IgD-negative memory B cell (primary cell): ENCODE results near the gene PHF8. TPM values are rescaled to one million over a fixed set of nuclear protein-coding genes. Genes with fewer than 3 reads are reported as not detected.

Experiments used
- H3K27ac Mint-ChIP-seq, 3 donors: one replicate each; pipeline ENCODE4 v1.8.0; 2020 to 2022; ENCODE audit warnings: mild to moderate bottlenecking in 3 of 3, mixed read lengths in 3 of 3, moderate library complexity in 1 of 3
- H3K27me3 Mint-ChIP-seq: one replicate; pipeline ENCODE4 v1.8.0; 2021; ENCODE audit warnings: mixed read lengths
- H3K36me3 Mint-ChIP-seq: one replicate; pipeline ENCODE4 v1.8.0; 2020; ENCODE audit warnings: mild to moderate bottlenecking, mixed read lengths
- H3K4me1 Mint-ChIP-seq, 3 donors: one replicate each; pipeline ENCODE4 v1.8.0; 2020 to 2022; ENCODE audit warnings: mixed read lengths in 3 of 3, mild to moderate bottlenecking in 1 of 3
- H3K4me3 Mint-ChIP-seq, 4 donors: one replicate each; pipeline ENCODE4 v1.8.0; 2020 to 2022; ENCODE audit warnings: mild to moderate bottlenecking in 4 of 4, mixed read lengths in 4 of 4, moderate library complexity in 3 of 4
- H3K9me3 Mint-ChIP-seq, 3 donors: one replicate each; pipeline ENCODE4 v1.8.0; 2020 to 2021; ENCODE audit warnings: mixed read lengths in 3 of 3, mild to moderate bottlenecking in 1 of 3
- polyA plus RNA-seq: library from polyadenylated mRNA; unstranded; fragments of 300-500 nt; fragmentation: Illumina TruSeq; gene quantifications from one replicate; pipeline ENCODE4 v1.2.3, GENCODE V29; 2021

The PHF8 gene
- polyA plus RNA-seq: 13.6 TPM

- Mint-ChIP-seq H3K9me3 (no peaks in the 10 kb centered on the region), H3K27me3 (no peaks in the 10 kb centered on the region), H3K36me3 (peaks cover 2% of the 10 kb centered on the region), H3K4me3 (peak within 1 kb of the TSS; percentile 91 to 100 (median 95)), H3K4me1 (peaks cover 1 to 14% (median 8%) of the 10 kb centered on the region in 3 donors), H3K27ac (peak within 1 kb of the TSS; percentile 96 to 100 (median 99))
Observed at GRCh38 chrX:54044126-54044876, at the start of gene PHF8. PHF8 (minus strand) TSS chrX:54044473; CDS start chrX:54042728, 1,745 bp downstream.

- Mint-ChIP-seq H3K4me3 (no peak overlapping the region), H3K9me3 (peaks cover 0 to 2% (median 0%) of the 10 kb centered on the region in 3 donors), H3K4me1 (no peaks in the 10 kb centered on the region), H3K36me3 (no peaks in the 10 kb centered on the region), H3K27me3 (no peaks in the 10 kb centered on the region), H3K27ac (no peak overlapping the region)
Observed at GRCh38 chrX:54093571-54093970, 49.3 kb upstream of the PHF8 start.

GRCh38 chrX:54093159-54093558 is 48.9 kb upstream of the PHF8 start:
- H3K4me1 Mint-ChIP-seq: no peaks in the 10 kb centered on the region
- H3K9me3 Mint-ChIP-seq: peaks cover 0 to 2% (median 0%) of the 10 kb centered on the region in 3 donors
- H3K36me3 Mint-ChIP-seq: no peaks in the 10 kb centered on the region
- H3K27me3 Mint-ChIP-seq: no peaks in the 10 kb centered on the region
- H3K27ac Mint-ChIP-seq: peak overlapping the region in 1 of 3 donors; percentile 47
- H3K4me3 Mint-ChIP-seq: no peak overlapping the region

- no peaks in the 10 kb centered on the region for H3K27me3 Mint-ChIP-seq
- H3K36me3 Mint-ChIP-seq: no peaks in the 10 kb centered on the region
- no peak overlapping the region for H3K27ac Mint-ChIP-seq
- no peak overlapping the region for H3K4me3 Mint-ChIP-seq
- no peaks in the 10 kb centered on the region for H3K4me1 Mint-ChIP-seq
- H3K9me3 Mint-ChIP-seq: peaks cover 0 to 2% (median 0%) of the 10 kb centered on the region in 3 donors
Observed at GRCh38 chrX:54090880-54091279, 46.6 kb upstream of the PHF8 start.

- Mint-ChIP-seq H3K4me3 (no peak overlapping the region), H3K4me1 (no peaks in the 10 kb centered on the region), H3K9me3 (peaks cover 0 to 2% (median 0%) of the 10 kb centered on the region in 3 donors), H3K27me3 (no peaks in the 10 kb centered on the region), H3K36me3 (peaks cover 2% of the 10 kb centered on the region), H3K27ac (no peak overlapping the region)
Observed at GRCh38 chrX:54089191-54089590, 44.9 kb upstream of the PHF8 start.

- Mint-ChIP-seq H3K27me3 (no peaks in the 10 kb centered on the region), H3K36me3 (peaks cover 2% of the 10 kb centered on the region), H3K9me3 (peaks cover 0 to 2% (median 0%) of the 10 kb centered on the region in 3 donors)
Observed at GRCh38 chrX:54087661-54088060, 43.4 kb upstream of the PHF8 start.

GRCh38 chrX:54085666-54086065 is 41.4 kb upstream of the PHF8 start:
- H3K36me3 Mint-ChIP-seq: peaks cover 2% of the 10 kb centered on the region
- H3K27ac Mint-ChIP-seq: no peak overlapping the region
- no peaks in the 10 kb centered on the region for H3K27me3 Mint-ChIP-seq
- H3K9me3 Mint-ChIP-seq: no peaks in the 10 kb centered on the region
- H3K4me3 Mint-ChIP-seq: no peak overlapping the region
- H3K4me1 Mint-ChIP-seq: no peaks in the 10 kb centered on the region

More at GRCh38 chrX:54087661-54088060, 43.4 kb upstream of the PHF8 start:
- H3K27ac Mint-ChIP-seq: no peak overlapping the region
- H3K4me1 Mint-ChIP-seq: no peaks in the 10 kb centered on the region
- H3K4me3 Mint-ChIP-seq: no peak overlapping the region

- no peaks in the 10 kb centered on the region for H3K4me1 Mint-ChIP-seq
- H3K27me3 Mint-ChIP-seq: no peaks in the 10 kb centered on the region
- H3K4me3 Mint-ChIP-seq: no peak overlapping the region
- H3K9me3 Mint-ChIP-seq: no peaks in the 10 kb centered on the region
- H3K27ac Mint-ChIP-seq: no peak overlapping the region
- peaks cover 3% of the 10 kb centered on the region for H3K36me3 Mint-ChIP-seq
Observed at GRCh38 chrX:54076903-54077302, 32.6 kb upstream of the PHF8 start.

GRCh38 chrX:54074826-54075225 is 30.6 kb upstream of the PHF8 start:
- H3K27ac Mint-ChIP-seq: no peak overlapping the region
- no peak overlapping the region for H3K4me3 Mint-ChIP-seq
- H3K27me3 Mint-ChIP-seq: no peaks in the 10 kb centered on the region
- H3K36me3 Mint-ChIP-seq: peaks cover 3% of the 10 kb centered on the region
- no peaks in the 10 kb centered on the region for H3K4me1 Mint-ChIP-seq
- no peaks in the 10 kb centered on the region for H3K9me3 Mint-ChIP-seq

- H3K4me1 Mint-ChIP-seq: no peaks in the 10 kb centered on the region
- H3K4me3 Mint-ChIP-seq: no peak overlapping the region
- peaks cover 3% of the 10 kb centered on the region for H3K36me3 Mint-ChIP-seq
- H3K9me3 Mint-ChIP-seq: peaks cover 0 to 1% (median 0%) of the 10 kb centered on the region in 3 donors
- no peaks in the 10 kb centered on the region for H3K27me3 Mint-ChIP-seq
- H3K27ac Mint-ChIP-seq: no peak overlapping the region
Observed at GRCh38 chrX:54067766-54068165, 23.5 kb upstream of the PHF8 start.

GRCh38 chrX:54066841-54067240 is 22.6 kb upstream of the PHF8 start:
- H3K27me3 Mint-ChIP-seq: no peaks in the 10 kb centered on the region

GRCh38 chrX:54064564-54064963 is 20.3 kb upstream of the PHF8 start:
- Mint-ChIP-seq H3K4me1 (no peaks in the 10 kb centered on the region), H3K9me3 (peaks cover 0 to 1% (median 0%) of the 10 kb centered on the region in 3 donors), H3K27me3 (no peaks in the 10 kb centered on the region), H3K27ac (no peak overlapping the region), H3K36me3 (peaks cover 2% of the 10 kb centered on the region), H3K4me3 (no peak overlapping the region)

More at GRCh38 chrX:54066841-54067240, 22.6 kb upstream of the PHF8 start:
- no peak overlapping the region for H3K4me3 Mint-ChIP-seq
- H3K9me3 Mint-ChIP-seq: peaks cover 0 to 1% (median 0%) of the 10 kb centered on the region in 3 donors
- H3K4me1 Mint-ChIP-seq: no peaks in the 10 kb centered on the region
- H3K36me3 Mint-ChIP-seq: peaks cover 3% of the 10 kb centered on the region
- no peak overlapping the region for H3K27ac Mint-ChIP-seq

- Mint-ChIP-seq H3K9me3 (peaks cover 0 to 1% (median 0%) of the 10 kb centered on the region in 3 donors), H3K4me1 (no peaks in the 10 kb centered on the region), H3K36me3 (no peaks in the 10 kb centered on the region), H3K27ac (no peak overlapping the region), H3K27me3 (no peaks in the 10 kb centered on the region), H3K4me3 (no peak overlapping the region)
Observed at GRCh38 chrX:54063361-54063760, 19.1 kb upstream of the PHF8 start.

- Mint-ChIP-seq H3K27me3 (peaks cover 2% of the 10 kb centered on the region), H3K27ac (no peak overlapping the region), H3K36me3 (peaks cover 2% of the 10 kb centered on the region), H3K4me1 (peaks cover 0 to 3% (median 1%) of the 10 kb centered on the region in 3 donors), H3K4me3 (no peak overlapping the region), H3K9me3 (peaks cover 0 to 3% (median 0%) of the 10 kb centered on the region in 3 donors)
Observed at GRCh38 chrX:54049801-54050200, 5.5 kb upstream of the PHF8 start.

GRCh38 chrX:54048412-54048811 is 4.1 kb upstream of the PHF8 start:
- peaks cover 2% of the 10 kb centered on the region for H3K36me3 Mint-ChIP-seq
- H3K27ac Mint-ChIP-seq: no peak overlapping the region
- no peaks in the 10 kb centered on the region for H3K27me3 Mint-ChIP-seq
- no peak overlapping the region for H3K4me3 Mint-ChIP-seq
- H3K4me1 Mint-ChIP-seq: peaks cover 1 to 9% (median 3%) of the 10 kb centered on the region in 3 donors
- H3K9me3 Mint-ChIP-seq: peaks cover 0 to 3% (median 0%) of the 10 kb centered on the region in 3 donors
